ENCODE data around the gene CMSS1. TPM values are rescaled to one million over a fixed set of nuclear protein-coding genes. Genes with fewer than 3 reads are reported as not detected.

CMSS1 gene
- total RNA-seq, 1 experiment from 2014 or later: 70.6 TPM

- TF ChIP-seq AR (CRISPR knock-in tag; IDR thresholded peaks at IDR 0.05): no peak
These were observed 7.3 kb upstream of the CMSS1 start (continued) for GRCh38 chr3:99810403-99810802.

GRCh38 chr3:99817047-99817436 is 620 bp upstream of the CMSS1 start:
- ChIA-PET POLR2A (no interaction called here), CTCF (interaction anchor here (1.0 to 1.8 kb wide), 4 partner anchors 8 to 444 kb away, joined by 3 to 9 read pairs (median 8); partner anchors contain the start of gene TBC1D23)
- Mint-ChIP-seq H3K27me3 (ENCODE audit: low read depth) (peaks cover 4% of the 10 kb centered on the region; the same call in 1 of the 2 replicates), H3K27ac (peak overlapping the region; percentile 95), H3K36me3 (0 out of 2 replicates have a peak, but pooled peaks cover 3% of the 10 kb centered on the region), H3K4me3 (peak overlapping the region; percentile 83), H3K4me1 (peaks cover 18% of the 10 kb centered on the region), H3K9me3 (no peaks in the 10 kb centered on the region)
- peak; percentile 12 for ATAC-seq
- no peak for DNase-seq (ENCODE audit: low spot score)
- no peak for TF ChIP-seq TP53 (CRISPR knock-in tag; IDR thresholded peaks at IDR 0.05)
- no peak for TF ChIP-seq FOXJ3 (CRISPR knock-in tag; IDR thresholded peaks at IDR 0.05; ENCODE audit: borderline replicate concordance)
- no peak for TF ChIP-seq FOXP1 (CRISPR knock-in tag; IDR thresholded peaks at IDR 0.05; ENCODE audit: borderline replicate concordance)
- TF ChIP-seq, protein P1, sequence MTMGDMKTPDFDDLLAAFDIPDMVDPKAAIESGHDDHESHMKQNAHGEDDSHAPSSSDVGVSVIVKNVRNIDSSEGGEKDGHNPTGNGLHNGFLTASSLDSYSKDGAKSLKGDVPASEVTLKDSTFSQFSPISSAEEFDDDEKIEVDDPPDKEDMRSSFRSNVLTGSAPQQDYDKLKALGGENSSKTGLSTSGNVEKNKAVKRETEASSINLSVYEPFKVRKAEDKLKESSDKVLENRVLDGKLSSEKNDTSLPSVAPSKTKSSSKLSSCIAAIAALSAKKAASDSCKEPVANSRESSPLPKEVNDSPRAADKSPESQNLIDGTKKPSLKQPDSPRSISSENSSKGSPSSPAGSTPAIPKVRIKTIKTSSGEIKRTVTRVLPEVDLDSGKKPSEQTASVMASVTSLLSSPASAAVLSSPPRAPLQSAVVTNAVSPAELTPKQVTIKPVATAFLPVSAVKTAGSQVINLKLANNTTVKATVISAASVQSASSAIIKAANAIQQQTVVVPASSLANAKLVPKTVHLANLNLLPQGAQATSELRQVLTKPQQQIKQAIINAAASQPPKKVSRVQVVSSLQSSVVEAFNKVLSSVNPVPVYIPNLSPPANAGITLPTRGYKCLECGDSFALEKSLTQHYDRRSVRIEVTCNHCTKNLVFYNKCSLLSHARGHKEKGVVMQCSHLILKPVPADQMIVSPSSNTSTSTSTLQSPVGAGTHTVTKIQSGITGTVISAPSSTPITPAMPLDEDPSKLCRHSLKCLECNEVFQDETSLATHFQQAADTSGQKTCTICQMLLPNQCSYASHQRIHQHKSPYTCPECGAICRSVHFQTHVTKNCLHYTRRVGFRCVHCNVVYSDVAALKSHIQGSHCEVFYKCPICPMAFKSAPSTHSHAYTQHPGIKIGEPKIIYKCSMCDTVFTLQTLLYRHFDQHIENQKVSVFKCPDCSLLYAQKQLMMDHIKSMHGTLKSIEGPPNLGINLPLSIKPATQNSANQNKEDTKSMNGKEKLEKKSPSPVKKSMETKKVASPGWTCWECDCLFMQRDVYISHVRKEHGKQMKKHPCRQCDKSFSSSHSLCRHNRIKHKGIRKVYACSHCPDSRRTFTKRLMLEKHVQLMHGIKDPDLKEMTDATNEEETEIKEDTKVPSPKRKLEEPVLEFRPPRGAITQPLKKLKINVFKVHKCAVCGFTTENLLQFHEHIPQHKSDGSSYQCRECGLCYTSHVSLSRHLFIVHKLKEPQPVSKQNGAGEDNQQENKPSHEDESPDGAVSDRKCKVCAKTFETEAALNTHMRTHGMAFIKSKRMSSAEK (CRISPR knock-in tag; IDR thresholded peaks at IDR 0.05; ENCODE audit: borderline replicate concordance): no peak
- no peak for TF ChIP-seq ZNF232 (CRISPR knock-in tag; IDR thresholded peaks at IDR 0.05)
- no peak for TF ChIP-seq KAT7 (CRISPR knock-in tag; IDR thresholded peaks at IDR 0.05; ENCODE audit: borderline replicate concordance)
- no peak for TF ChIP-seq ELF4 (CRISPR knock-in tag; IDR thresholded peaks at IDR 0.05; ENCODE audit: low read depth)
- no peak for TF ChIP-seq E2F4 (CRISPR knock-in tag; IDR thresholded peaks at IDR 0.05; ENCODE audit: borderline replicate concordance, low read depth)
- TF ChIP-seq MAX (CRISPR knock-in tag; IDR thresholded peaks at IDR 0.05): no peak
- TF ChIP-seq E2F5 (CRISPR knock-in tag; IDR thresholded peaks at IDR 0.05): no peak
- TF ChIP-seq, protein P2, sequence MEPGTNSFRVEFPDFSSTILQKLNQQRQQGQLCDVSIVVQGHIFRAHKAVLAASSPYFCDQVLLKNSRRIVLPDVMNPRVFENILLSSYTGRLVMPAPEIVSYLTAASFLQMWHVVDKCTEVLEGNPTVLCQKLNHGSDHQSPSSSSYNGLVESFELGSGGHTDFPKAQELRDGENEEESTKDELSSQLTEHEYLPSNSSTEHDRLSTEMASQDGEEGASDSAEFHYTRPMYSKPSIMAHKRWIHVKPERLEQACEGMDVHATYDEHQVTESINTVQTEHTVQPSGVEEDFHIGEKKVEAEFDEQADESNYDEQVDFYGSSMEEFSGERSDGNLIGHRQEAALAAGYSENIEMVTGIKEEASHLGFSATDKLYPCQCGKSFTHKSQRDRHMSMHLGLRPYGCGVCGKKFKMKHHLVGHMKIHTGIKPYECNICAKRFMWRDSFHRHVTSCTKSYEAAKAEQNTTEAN (CRISPR knock-in tag; IDR thresholded peaks at IDR 0.05): no peak
- no peak for TF ChIP-seq GRHL2 (CRISPR knock-in tag; IDR thresholded peaks at IDR 0.05; ENCODE audit: insufficient replicate concordance, severe bottlenecking)
- TF ChIP-seq JAZF1 (CRISPR knock-in tag; IDR thresholded peaks at IDR 0.05): no peak
- TF ChIP-seq, protein P3, sequence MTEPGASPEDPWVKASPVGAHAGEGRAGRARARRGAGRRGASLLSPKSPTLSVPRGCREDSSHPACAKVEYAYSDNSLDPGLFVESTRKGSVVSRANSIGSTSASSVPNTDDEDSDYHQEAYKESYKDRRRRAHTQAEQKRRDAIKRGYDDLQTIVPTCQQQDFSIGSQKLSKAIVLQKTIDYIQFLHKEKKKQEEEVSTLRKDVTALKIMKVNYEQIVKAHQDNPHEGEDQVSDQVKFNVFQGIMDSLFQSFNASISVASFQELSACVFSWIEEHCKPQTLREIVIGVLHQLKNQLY (CRISPR knock-in tag; IDR thresholded peaks at IDR 0.05): no peak
- no peak for TF ChIP-seq NR3C1 (CRISPR knock-in tag; conservative IDR thresholded peaks at IDR 0.05; ENCODE audit: low read depth)
- TF ChIP-seq NFE2L1 (CRISPR knock-in tag; IDR thresholded peaks at IDR 0.05): no peak
- no peak for TF ChIP-seq E2F1 (CRISPR knock-in tag; IDR thresholded peaks at IDR 0.05)
- no peak for TF ChIP-seq PRRX2 (CRISPR knock-in tag; IDR thresholded peaks at IDR 0.05)
- TF ChIP-seq OVOL2 (CRISPR knock-in tag; IDR thresholded peaks at IDR 0.05; ENCODE audit: borderline replicate concordance): no peak
- no peak for TF ChIP-seq TCF7 (CRISPR knock-in tag; IDR thresholded peaks at IDR 0.05; ENCODE audit: low read depth)
